ENCODE results near the gene SHISA9. TPM values are rescaled to one million over a fixed set of nuclear protein-coding genes. Genes with fewer than 3 reads are reported as not detected.

SHISA9 gene
- polyA plus RNA-seq, 4 donors, result 0.19 to 0.75 TPM; not detected in 2

DNA sequence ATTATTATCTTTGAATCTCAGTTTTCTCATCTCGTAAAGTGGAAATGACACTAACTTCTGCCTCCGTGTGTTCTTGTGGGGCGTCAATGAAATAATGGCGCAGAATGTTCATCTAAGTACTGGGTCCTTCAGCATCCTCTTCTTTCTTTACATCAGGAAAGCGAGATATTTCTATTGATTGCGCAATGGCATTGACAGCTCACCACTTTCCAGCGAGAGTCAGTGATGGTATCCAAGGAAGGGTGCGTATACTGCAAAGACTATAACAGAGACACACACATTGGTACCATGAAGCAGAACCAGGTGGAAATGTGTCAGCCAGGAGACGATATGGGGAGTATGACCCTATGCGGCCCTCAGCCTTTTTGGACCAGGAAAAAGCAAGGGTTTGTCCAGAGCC, 162.1 kb downstream of the SHISA9 start:
- WGBS, 3 donors, result 90 to 93% (median 92%) methylated on average over 10 of the region's 10 CpGs
- Histone ChIP-seq H3K4me3 (ENCODE audit: low read depth in 1 of 3, low read length in 3 of 3) (no peak overlapping the region), H3K36me3 (ENCODE audit: control insufficient read depth in 3 of 3, insufficient read depth in 2 of 3, low read depth in 1 of 3, low read length in 3 of 3) (no peaks in the 10 kb centered on the region), H3K27ac (ENCODE audit: low read depth in 1 of 3, low read length in 2 of 3) (no peak overlapping the region), H3K4me1 (ENCODE audit: control insufficient read depth in 3 of 3, insufficient read depth in 2 of 3, low read depth in 1 of 3, low read length in 2 of 3) (no peaks in the 10 kb centered on the region), H3K27me3 (ENCODE audit: control insufficient read depth in 3 of 3, insufficient read depth in 3 of 3, low read length in 3 of 3) (no peaks in the 10 kb centered on the region), H3K9me3 (ENCODE audit: control insufficient read depth in 2 of 2, insufficient read depth in 1 of 2, low read depth in 1 of 2, low read length in 1 of 2) (no peaks in the 10 kb centered on the region)
- DNase-seq, result no peak
- FAIRE-seq, result no peak

DNA sequence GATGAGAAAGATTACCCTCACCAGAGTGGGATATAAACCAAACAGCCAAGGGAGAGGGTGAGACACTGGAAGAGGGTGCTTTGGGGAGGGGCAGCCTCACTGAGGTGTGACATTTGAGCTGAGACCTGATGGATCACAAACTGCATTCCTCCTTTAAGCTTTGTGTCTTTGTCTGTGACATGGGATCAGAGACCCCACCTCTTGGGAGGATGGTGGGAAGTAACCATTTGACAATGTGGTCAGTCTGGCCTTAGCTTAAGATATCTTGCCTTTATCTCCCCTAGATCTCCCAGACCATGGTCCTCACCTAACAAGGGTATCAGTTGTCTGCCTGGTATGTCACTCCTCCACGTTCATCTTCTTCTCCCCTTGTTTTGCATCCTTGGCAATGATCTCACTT, 163.4 kb downstream of the SHISA9 start:
- Histone ChIP-seq H3K36me3 (ENCODE audit: control insufficient read depth in 3 of 3, insufficient read depth in 2 of 3, low read depth in 1 of 3, low read length in 3 of 3) (no peaks in the 10 kb centered on the region), H3K27ac (ENCODE audit: low read depth in 1 of 3, low read length in 2 of 3) (no peak overlapping the region), H3K4me3 (ENCODE audit: low read depth in 1 of 3, low read length in 3 of 3) (no peak overlapping the region), H3K9me3 (ENCODE audit: control insufficient read depth in 2 of 2, insufficient read depth in 1 of 2, low read depth in 1 of 2, low read length in 1 of 2) (no peaks in the 10 kb centered on the region), H3K27me3 (ENCODE audit: control insufficient read depth in 3 of 3, insufficient read depth in 3 of 3, low read length in 3 of 3) (no peaks in the 10 kb centered on the region), H3K4me1 (ENCODE audit: control insufficient read depth in 3 of 3, insufficient read depth in 2 of 3, low read depth in 1 of 3, low read length in 2 of 3) (no peaks in the 10 kb centered on the region)
- no peak for DNase-seq
- 0 to 9% (median 0%) methylated on average over 1 of the region's 1 CpG for WGBS, 3 donors
- FAIRE-seq, result no peak

DNA sequence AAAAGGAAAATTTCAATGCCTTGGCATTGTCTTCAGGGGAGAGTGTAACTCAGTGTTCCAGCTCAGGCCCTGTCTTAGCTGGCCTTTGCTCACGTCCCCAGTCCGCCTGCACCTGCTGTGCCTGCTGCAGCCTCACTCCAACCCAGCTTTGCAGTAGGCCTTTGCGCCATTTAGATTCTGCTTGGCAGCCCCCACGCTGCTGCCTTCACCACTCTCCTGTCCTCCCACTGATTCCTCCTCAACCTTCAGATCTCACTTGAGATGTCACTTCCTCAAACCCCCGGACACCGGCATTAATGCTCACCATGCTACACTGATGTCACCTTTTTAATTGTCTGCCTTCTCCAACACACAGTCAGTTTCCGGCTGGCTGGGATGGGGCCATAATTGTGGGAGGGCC, 166.2 kb downstream of the SHISA9 start:
- Histone ChIP-seq H3K9me3 (ENCODE audit: control insufficient read depth in 2 of 2, insufficient read depth in 1 of 2, low read depth in 1 of 2, low read length in 1 of 2) (no peaks in the 10 kb centered on the region), H3K27ac (ENCODE audit: low read depth in 1 of 3, low read length in 2 of 3) (no peak overlapping the region), H3K4me3 (ENCODE audit: low read depth in 1 of 3, low read length in 3 of 3) (no peak overlapping the region), H3K27me3 (ENCODE audit: control insufficient read depth in 3 of 3, insufficient read depth in 3 of 3, low read length in 3 of 3) (no peaks in the 10 kb centered on the region), H3K36me3 (ENCODE audit: control insufficient read depth in 3 of 3, insufficient read depth in 2 of 3, low read depth in 1 of 3, low read length in 3 of 3) (no peaks in the 10 kb centered on the region), H3K4me1 (ENCODE audit: control insufficient read depth in 3 of 3, insufficient read depth in 2 of 3, low read depth in 1 of 3, low read length in 2 of 3) (no peaks in the 10 kb centered on the region)
- 86 to 88% (median 88%) methylated on average over 7 of the region's 7 CpGs for WGBS, 3 donors
- DNase-seq (no peak), FAIRE-seq (no peak)

DNA sequence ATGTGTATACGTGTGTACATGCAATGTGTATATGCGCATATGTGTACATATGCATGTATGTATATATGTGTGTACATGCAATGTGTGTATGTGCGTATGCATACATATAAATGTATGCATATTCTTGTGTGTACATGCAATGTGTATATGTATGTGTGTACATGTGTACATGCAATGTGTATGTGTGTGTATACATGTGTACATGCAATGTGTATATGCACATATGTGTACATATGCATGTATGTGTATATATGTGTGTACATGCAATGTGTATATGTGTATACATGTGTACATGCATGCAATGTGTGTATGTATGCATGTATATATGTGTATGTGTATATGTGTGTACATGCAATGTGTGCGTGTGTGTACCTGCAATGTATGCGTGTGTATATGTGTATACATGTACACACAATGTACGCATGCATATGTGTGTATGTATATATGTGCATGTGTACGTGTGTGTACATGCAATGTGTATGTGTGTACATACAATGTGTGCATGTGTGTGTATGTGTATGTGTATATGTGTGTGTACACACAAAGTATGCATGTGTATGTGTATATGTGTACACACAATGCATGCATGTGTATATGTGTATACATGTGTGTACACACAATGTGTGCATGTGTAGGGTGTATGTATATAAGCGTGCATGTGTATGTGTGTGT, 167.7 kb downstream of the SHISA9 start:
- DNase-seq (no peak), FAIRE-seq (no peak)
- 96 to 97% (median 96%) methylated on average over 8 of the region's 8 CpGs for WGBS, 3 donors

DNA sequence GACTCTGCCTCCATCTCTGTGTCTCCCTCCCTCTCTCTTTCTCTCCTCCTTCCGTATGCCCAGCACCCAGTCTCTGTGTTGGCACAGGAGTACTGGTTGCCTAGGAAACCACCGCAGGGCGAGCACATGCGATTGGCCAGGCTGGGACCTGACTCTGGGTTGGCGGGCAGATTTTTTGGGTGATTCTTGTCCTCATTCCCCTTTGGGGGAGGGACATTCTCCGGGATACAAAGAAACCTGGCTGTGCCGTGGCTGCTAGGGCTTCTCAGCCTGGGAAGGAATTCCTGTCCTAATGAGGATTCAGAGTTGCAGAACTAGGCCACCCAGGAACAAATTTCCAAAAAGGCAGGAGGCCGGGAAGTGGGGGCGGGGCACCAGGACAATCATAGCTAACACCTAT, 168.9 kb downstream of the SHISA9 start:
- H3K9me3 ChIP-seq (ENCODE audit: control insufficient read depth in 2 of 2, insufficient read depth in 1 of 2, low read depth in 1 of 2, low read length in 1 of 2), result no peaks in the 10 kb centered on the region
- H3K36me3 ChIP-seq (ENCODE audit: control insufficient read depth in 3 of 3, insufficient read depth in 2 of 3, low read depth in 1 of 3, low read length in 3 of 3), result no peaks in the 10 kb centered on the region
- H3K27ac ChIP-seq (ENCODE audit: low read depth in 1 of 3, low read length in 2 of 3), result no peak overlapping the region
- DNase-seq (no peak), FAIRE-seq (no peak)
- 12 to 25% (median 19%) methylated on average over 9 of the region's 9 CpGs for WGBS, 3 donors
- no peak overlapping the region for H3K4me3 ChIP-seq (ENCODE audit: low read depth in 1 of 3, low read length in 3 of 3)
- H3K27me3 ChIP-seq (ENCODE audit: control insufficient read depth in 3 of 3, insufficient read depth in 3 of 3, low read length in 3 of 3), result no peaks in the 10 kb centered on the region
- no peaks in the 10 kb centered on the region for H3K4me1 ChIP-seq (ENCODE audit: control insufficient read depth in 3 of 3, insufficient read depth in 2 of 3, low read depth in 1 of 3, low read length in 2 of 3)

More for the DNA sequence above, 167.7 kb downstream of the SHISA9 start:
- Histone ChIP-seq H3K9me3 (ENCODE audit: control insufficient read depth in 2 of 2, insufficient read depth in 1 of 2, low read depth in 1 of 2, low read length in 1 of 2) (no peaks in the 10 kb centered on the region), H3K4me1 (ENCODE audit: control insufficient read depth in 3 of 3, insufficient read depth in 2 of 3, low read depth in 1 of 3, low read length in 2 of 3) (no peaks in the 10 kb centered on the region), H3K27me3 (ENCODE audit: control insufficient read depth in 3 of 3, insufficient read depth in 3 of 3, low read length in 3 of 3) (no peaks in the 10 kb centered on the region), H3K36me3 (ENCODE audit: control insufficient read depth in 3 of 3, insufficient read depth in 2 of 3, low read depth in 1 of 3, low read length in 3 of 3) (no peaks in the 10 kb centered on the region), H3K4me3 (ENCODE audit: low read depth in 1 of 3, low read length in 3 of 3) (no peak overlapping the region), H3K27ac (ENCODE audit: low read depth in 1 of 3, low read length in 2 of 3) (no peak overlapping the region)

DNA sequence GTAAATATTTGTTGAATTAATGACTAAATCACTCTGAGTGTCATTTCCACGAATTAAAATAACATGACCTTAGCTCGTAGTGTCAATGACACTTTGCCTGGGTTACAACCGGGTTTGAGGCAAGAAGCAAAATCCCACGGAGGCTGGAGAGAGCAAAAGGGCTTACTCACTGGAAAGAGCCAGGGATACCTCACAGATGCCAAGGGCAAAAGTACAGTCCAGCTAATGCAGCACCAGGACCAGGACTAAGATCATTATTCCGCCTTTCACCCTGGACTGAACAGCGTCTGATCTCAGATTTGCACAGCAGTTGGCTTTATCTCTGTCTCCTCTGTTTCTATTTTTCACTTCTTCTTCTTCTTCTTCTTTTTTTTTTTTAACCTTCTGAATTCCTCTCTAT, 175.5 kb downstream of the SHISA9 start:
- 73 to 77% (median 77%) methylated on average over 6 of the region's 6 CpGs for WGBS, 3 donors
- Histone ChIP-seq H3K4me1 (ENCODE audit: control insufficient read depth in 3 of 3, insufficient read depth in 2 of 3, low read depth in 1 of 3, low read length in 2 of 3) (no peaks in the 10 kb centered on the region), H3K27ac (ENCODE audit: low read depth in 1 of 3, low read length in 2 of 3) (no peak overlapping the region), H3K27me3 (ENCODE audit: control insufficient read depth in 3 of 3, insufficient read depth in 3 of 3, low read length in 3 of 3) (no peaks in the 10 kb centered on the region), H3K4me3 (ENCODE audit: low read depth in 1 of 3, low read length in 3 of 3) (no peak overlapping the region), H3K9me3 (ENCODE audit: control insufficient read depth in 2 of 2, insufficient read depth in 1 of 2, low read depth in 1 of 2, low read length in 1 of 2) (no peaks in the 10 kb centered on the region), H3K36me3 (ENCODE audit: control insufficient read depth in 3 of 3, insufficient read depth in 2 of 3, low read depth in 1 of 3, low read length in 3 of 3) (no peaks in the 10 kb centered on the region)
- no peak for FAIRE-seq
- no peak for DNase-seq

DNA sequence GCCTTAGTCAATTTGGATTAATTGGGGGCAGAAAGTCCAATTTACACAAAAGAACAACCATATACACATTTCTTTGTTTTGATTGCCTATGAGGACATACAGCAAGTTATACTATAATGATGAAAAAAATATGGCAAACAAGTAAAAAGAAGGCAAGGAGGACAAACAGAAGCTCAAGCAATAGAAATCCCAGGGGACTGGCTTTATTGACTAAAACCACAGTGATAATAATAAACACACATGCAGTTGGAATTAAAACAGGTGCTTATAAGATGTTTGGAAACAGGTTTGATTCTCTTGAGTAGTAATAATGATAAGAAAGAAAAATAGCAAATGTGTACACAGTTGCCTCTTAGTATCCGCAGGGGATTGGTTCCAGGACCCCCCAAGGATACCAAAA, 176.4 kb downstream of the SHISA9 start:
- no peaks in the 10 kb centered on the region for H3K4me1 ChIP-seq (ENCODE audit: control insufficient read depth in 3 of 3, insufficient read depth in 2 of 3, low read depth in 1 of 3, low read length in 2 of 3)
- H3K9me3 ChIP-seq (ENCODE audit: control insufficient read depth in 2 of 2, insufficient read depth in 1 of 2, low read depth in 1 of 2, low read length in 1 of 2), result no peaks in the 10 kb centered on the region
- FAIRE-seq, result no peak
- no peak overlapping the region for H3K4me3 ChIP-seq (ENCODE audit: low read depth in 1 of 3, low read length in 3 of 3)
- no peaks in the 10 kb centered on the region for H3K27me3 ChIP-seq (ENCODE audit: control insufficient read depth in 3 of 3, insufficient read depth in 3 of 3, low read length in 3 of 3)
- H3K36me3 ChIP-seq (ENCODE audit: control insufficient read depth in 3 of 3, insufficient read depth in 2 of 3, low read depth in 1 of 3, low read length in 3 of 3), result no peaks in the 10 kb centered on the region
- H3K27ac ChIP-seq (ENCODE audit: low read depth in 1 of 3, low read length in 2 of 3), result no peak overlapping the region
- 25 to 63% (median 30%) methylated on average over 1 of the region's 1 CpG for WGBS, 3 donors
- DNase-seq, result no peak

DNA sequence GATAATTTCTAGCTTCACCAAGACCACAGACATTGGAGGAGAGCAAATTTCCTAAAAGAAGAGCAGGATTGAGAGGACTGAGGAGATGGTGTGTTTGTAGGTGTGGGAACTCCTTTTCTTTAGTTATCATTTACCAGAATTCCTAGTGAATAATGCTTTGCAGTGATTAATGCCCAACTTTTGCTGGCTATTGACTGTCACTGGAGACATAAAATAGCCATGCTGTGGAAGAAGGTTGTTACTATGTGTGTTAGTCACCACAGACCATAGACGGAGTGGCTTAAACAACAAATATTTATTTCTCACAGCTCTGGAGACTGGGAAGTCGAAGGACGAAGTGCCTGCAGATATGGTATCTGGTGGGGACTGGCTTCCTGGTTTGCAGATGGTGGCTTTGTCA, 179.1 kb downstream of the SHISA9 start:
- H3K4me3 ChIP-seq (ENCODE audit: low read depth in 1 of 3, low read length in 3 of 3), result no peak overlapping the region
- H3K27ac ChIP-seq (ENCODE audit: low read depth in 1 of 3, low read length in 2 of 3), result no peak overlapping the region
- H3K4me1 ChIP-seq (ENCODE audit: control insufficient read depth in 3 of 3, insufficient read depth in 2 of 3, low read depth in 1 of 3, low read length in 2 of 3), result no peaks in the 10 kb centered on the region
- no peaks in the 10 kb centered on the region for H3K27me3 ChIP-seq (ENCODE audit: control insufficient read depth in 3 of 3, insufficient read depth in 3 of 3, low read length in 3 of 3)
- no peaks in the 10 kb centered on the region for H3K9me3 ChIP-seq (ENCODE audit: control insufficient read depth in 2 of 2, insufficient read depth in 1 of 2, low read depth in 1 of 2, low read length in 1 of 2)
- WGBS, 3 donors, result 83 to 88% (median 87%) methylated on average over 3 of the region's 3 CpGs
- no peak for DNase-seq
- no peaks in the 10 kb centered on the region for H3K36me3 ChIP-seq (ENCODE audit: control insufficient read depth in 3 of 3, insufficient read depth in 2 of 3, low read depth in 1 of 3, low read length in 3 of 3)
- no peak for FAIRE-seq

DNA sequence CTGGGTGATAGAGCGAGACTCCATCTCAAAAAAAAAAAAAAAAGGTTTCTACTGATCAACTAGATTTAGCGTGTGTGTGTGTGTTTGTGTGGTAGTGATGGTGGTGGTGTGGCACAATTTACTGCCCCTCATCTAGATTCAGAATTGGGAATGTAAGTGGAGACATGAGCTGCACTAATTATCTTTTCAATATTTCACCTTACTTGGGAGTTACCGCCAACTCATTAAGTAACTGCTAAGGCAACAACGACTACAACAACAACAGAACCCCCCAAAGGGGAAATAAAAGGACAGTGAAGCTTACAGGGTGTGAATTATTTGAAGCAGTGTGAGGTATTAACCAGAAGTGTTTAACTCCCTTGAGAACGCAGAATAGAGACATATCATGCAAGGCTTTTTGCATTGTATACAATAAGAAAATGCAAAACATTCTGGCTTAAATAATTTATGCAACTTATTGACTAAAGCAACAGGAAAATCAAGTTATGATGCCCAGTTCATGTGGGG, 180.5 kb downstream of the SHISA9 start:
- Histone ChIP-seq H3K4me1 (ENCODE audit: control insufficient read depth in 3 of 3, insufficient read depth in 2 of 3, low read depth in 1 of 3, low read length in 2 of 3) (no peaks in the 10 kb centered on the region), H3K4me3 (ENCODE audit: low read depth in 1 of 3, low read length in 3 of 3) (no peak overlapping the region), H3K9me3 (ENCODE audit: control insufficient read depth in 2 of 2, insufficient read depth in 1 of 2, low read depth in 1 of 2, low read length in 1 of 2) (no peaks in the 10 kb centered on the region), H3K27ac (ENCODE audit: low read depth in 1 of 3, low read length in 2 of 3) (no peak overlapping the region), H3K27me3 (ENCODE audit: control insufficient read depth in 3 of 3, insufficient read depth in 3 of 3, low read length in 3 of 3) (no peaks in the 10 kb centered on the region), H3K36me3 (ENCODE audit: control insufficient read depth in 3 of 3, insufficient read depth in 2 of 3, low read depth in 1 of 3, low read length in 3 of 3) (no peaks in the 10 kb centered on the region)
- FAIRE-seq, result no peak
- no peak for DNase-seq
- WGBS, 3 donors, result 84 to 85% (median 84%) methylated on average over 5 of the region's 5 CpGs
